H1 (cell line): ENCODE results near the gene APBA3. TPM values are rescaled to one million over a fixed set of nuclear protein-coding genes. Genes with fewer than 3 reads are reported as not detected.

Source experiments
- BACH1 ChIP-seq: IDR thresholded peaks from 2 replicates; pipeline ENCODE4 v1.6.1; 2012; ENCODE audit warnings: low read length, improper control_type of control experiment
- KDM4A ChIP-seq: IDR thresholded peaks from one replicate; pipeline ENCODE4 v1.7.1; 2012; ENCODE audit warnings: low read depth, mild to moderate bottlenecking, moderate library complexity, low read length, inconsistent platforms; ENCODE audit not compliant: severe bottlenecking
- KDM5A ChIP-seq: fragments of 200-600 bp; IDR thresholded peaks from 2 replicates; pipeline ENCODE4 v1.7.1; 2012; ENCODE audit warnings: mild to moderate bottlenecking, low read length, inconsistent platforms, mixed read lengths
- RBBP5 ChIP-seq: IDR thresholded peaks from 2 replicates; pipeline ENCODE4 v1.7.1; 2012; ENCODE audit warnings: low read depth, mild to moderate bottlenecking, inconsistent platforms, low read length, moderate library complexity, borderline replicate concordance
- SIX5 ChIP-seq: IDR thresholded peaks from 2 replicates; pipeline ENCODE4 v1.6.1; 2011; ENCODE audit warnings: mild to moderate bottlenecking, low read depth, low read length
- polyA plus RNA-seq, 7 experiments: library from polyadenylated mRNA; depleted of rRNA in 3 of 7; stranded (reverse) in 5 of 7; unstranded in 2 of 7; fragments of >200 nt in 5 of 7; fragments of 200-250 nt in 2 of 7; gene quantifications; 1 replicate in 5 of 7; 2 replicates in 1 of 7; 4 replicates in 1 of 7; pipeline versions ENCODE4 v1.2.1 to v1.2.3, GENCODE V29; 2011 to 2013; ENCODE audit warnings: missing spikeins in 2 of 7, mixed read lengths in 2 of 7
- total RNA-seq: library from RNA; stranded (reverse); fragmentation: NEBNext Ultra II Directional; extraction: Animal tissue kit (Norgen Biotek cat#: 25700); gene quantifications from 2 replicates; pipeline ENCODE4 v1.2.1, GENCODE V29; 2021

APBA3 gene
- total and polyA plus RNA-seq, 2 of the 8 experiments (the other 6 are each of a cell fraction or from before 2014, with no cell fraction given) = 21.4 to 36.9 TPM

DNA sequence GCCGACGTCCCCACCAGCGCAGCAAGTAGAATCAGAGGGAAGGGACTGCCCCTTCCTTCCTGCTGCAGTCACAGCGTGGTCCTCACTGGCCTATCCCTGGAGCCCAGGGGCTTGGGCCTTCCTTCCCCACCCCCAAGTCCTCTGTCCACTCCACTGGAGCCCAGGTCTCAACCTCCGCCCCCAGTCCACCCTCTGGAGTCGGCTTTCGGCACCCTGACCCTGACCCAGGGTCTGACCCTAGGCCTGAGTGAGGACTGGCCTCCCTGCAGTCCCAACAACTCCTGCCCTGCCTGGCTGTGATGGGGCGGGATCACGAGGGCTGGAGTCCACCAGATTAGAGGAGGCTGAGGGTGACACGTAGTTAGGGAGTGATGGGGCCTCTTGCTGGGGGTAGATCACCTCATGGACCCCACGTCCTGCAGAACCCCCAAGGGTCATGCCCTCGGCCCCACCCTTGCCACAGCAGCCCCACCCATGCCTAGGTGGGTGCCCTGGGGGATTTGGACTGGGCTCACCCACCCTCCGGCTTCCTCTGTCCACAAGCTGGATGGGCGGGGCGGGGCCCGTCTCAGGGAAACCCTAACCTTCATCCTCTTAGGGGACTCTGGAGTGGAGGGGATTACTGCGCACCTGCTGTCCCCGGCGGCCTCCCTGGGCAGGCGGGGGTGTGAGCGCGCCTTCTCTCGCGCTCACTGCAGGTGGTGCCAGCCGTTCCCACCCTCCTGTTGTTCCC, 6.7 kb upstream of the APBA3 start (continued):
- TF ChIP-seq KDM4A = no peak
- no peak for TF ChIP-seq KDM5A
- TF ChIP-seq SIX5 = no peak
- TF ChIP-seq RBBP5 = no peak
- no peak for TF ChIP-seq BACH1
